GM10248 (cell line): ENCODE data around the gene C1QTNF8.

ENCODE experiments used
- CTCF ChIA-PET: fragments of 300-600 bp; sonication (Branson Sonifier 250); formaldehyde crosslinking; extraction: SDS; loops from one replicate; lab custom pipeline; 2021; ENCODE audit warnings: antibody characterized with exemption; lab: Yijun Ruan, JAX
- POLR2A ChIA-PET: fragments of 350-650 bp; sonication (Branson Sonifier 250); formaldehyde crosslinking; extraction: SDS; loops from one replicate; lab custom pipeline; 2020; ENCODE audit warnings: antibody characterized with exemption; lab: Yijun Ruan, JAX
- DNase-seq: peaks from one replicate; pipeline ENCODE4 v3.0.0; 2012; ENCODE audit errors: extremely low spot score
- CTCF ChIP-seq: IDR thresholded peaks from 2 replicates; pipeline ENCODE4 v1.5.1; 2012; ENCODE audit warnings: mild to moderate bottlenecking, low read depth; ENCODE audit errors: extremely low read depth, missing control alignments, control extremely low read depth

C1QTNF8 gene

GRCh38 chr16:1063728-1064127 is 32.3 kb downstream of the C1QTNF8 start:
- ChIA-PET POLR2A (no interaction called here), CTCF (no interaction called here)
- DNase-seq: no peak
- TF ChIP-seq CTCF: no peak

GRCh38 chr16:1062895-1063294 is 33.1 kb downstream of the C1QTNF8 start:
- no peak for DNase-seq
- ChIA-PET CTCF (no interaction called here), POLR2A (no interaction called here)
- no peak for TF ChIP-seq CTCF

- no peak for DNase-seq
- no peak for TF ChIP-seq CTCF
- ChIA-PET CTCF (no interaction called here), POLR2A (no interaction called here)
These were observed 34.1 kb downstream of the C1QTNF8 start for GRCh38 chr16:1061769-1062505.

- ChIA-PET POLR2A (no interaction called here), CTCF (no interaction called here)
- DNase-seq: no peak
- TF ChIP-seq CTCF: no peak
These were observed 35.4 kb downstream of the C1QTNF8 start for GRCh38 chr16:1060416-1061340.

GRCh38 chr16:1059310-1059709 is 36.7 kb downstream of the C1QTNF8 start:
- POLR2A ChIA-PET: no interaction called here
- CTCF ChIA-PET: no interaction called here
- no peak for TF ChIP-seq CTCF
- DNase-seq: no peak

GRCh38 chr16:1058216-1058615 is 37.8 kb downstream of the C1QTNF8 start:
- DNase-seq: no peak
- no peak for TF ChIP-seq CTCF
- CTCF ChIA-PET: interaction anchor here (2.3 kb wide), 1 partner anchor 348 kb away, joined by 6 read pairs; no protein-coding TSS in a partner anchor
- POLR2A ChIA-PET: no interaction called here
